ENCODE measurements around the gene UBE2U.

DNA sequence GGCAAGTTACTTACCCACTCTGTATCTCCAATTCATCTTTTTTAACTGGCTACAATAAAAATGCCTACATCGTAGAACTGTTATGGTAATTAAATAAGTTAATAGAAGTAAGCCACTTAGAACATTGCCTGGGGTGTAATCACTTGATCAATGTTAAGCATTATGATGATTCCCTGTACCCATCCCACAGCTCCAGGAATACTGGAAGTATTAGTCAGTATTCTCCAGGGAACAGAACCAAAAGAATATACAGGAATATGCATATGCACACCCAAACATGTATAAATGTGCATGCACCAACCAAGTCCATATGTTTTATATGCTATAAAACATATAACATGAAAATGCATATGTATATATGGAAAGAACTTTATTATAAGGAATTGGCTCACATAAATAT is 107.3 kb downstream of the UBE2U start:
- TF ChIP-seq CTCF (IDR thresholded peaks at IDR 0.05 in 4 of 5, conservative IDR thresholded peaks at IDR 0.05 in 1 of 5), result no peak
- no peak for TF ChIP-seq POLR2A (IDR thresholded peaks at IDR 0.05)
